Testis (tissue), 2 donors: ENCODE measurements around the gene RMND5A.

Source experiments
- CTCF ChIP-seq, 3 experiments: fragments of 450-650 bp in 2 of 3; fragments of 200-600 bp in 1 of 3; sonication (generic) in 1 of 3; IDR thresholded peaks; one replicate each; pipeline ENCODE4 v1.5.1; 2016 to 2019; ENCODE audit warnings: antibody characterized with exemption in 3 of 3, mild to moderate bottlenecking in 2 of 3, moderate library complexity in 1 of 3
- POLR2A ChIP-seq: fragments of 450-650 bp; IDR thresholded peaks from one replicate; pipeline ENCODE4 v1.6.1; 2017; ENCODE audit warnings: antibody characterized with exemption, mild to moderate bottlenecking, moderate library complexity

GRCh38 chr2:86765310-86765695 is 45.2 kb downstream of the RMND5A start:
- no peak for TF ChIP-seq POLR2A
- no peak for TF ChIP-seq CTCF (IDR thresholded peaks at IDR 0.05)
